Testis (tissue), 3 donors: ENCODE results near the gene ZHX3. TPM values are rescaled to one million over a fixed set of nuclear protein-coding genes. Genes with fewer than 3 reads are reported as not detected.
A peak's percentile ranks its signal among the peaks of the same experiment; 100 is the strongest.

Source experiments
- DNase-seq: peaks from one replicate; pipeline ENCODE4 v3.0.0-alpha.2; 2019
- H3K27ac ChIP-seq, 2 donors: fragments of 200-600 bp; sonication (generic); one replicate each; pipeline ENCODE4 v1.5.1; 2019
- H3K27me3 ChIP-seq: fragments of 200-600 bp; sonication (generic); one replicate; pipeline ENCODE4 v1.5.1; 2019
- H3K36me3 ChIP-seq: fragments of 200-600 bp; sonication (generic); one replicate; pipeline ENCODE4 v1.5.1; 2017; ENCODE audit warnings: low read depth; ENCODE audit errors: missing control alignments
- H3K4me1 ChIP-seq: fragments of 200-600 bp; sonication (generic); one replicate; pipeline ENCODE4 v1.5.1; 2019
- H3K4me3 ChIP-seq, 2 donors: fragments of 200-600 bp; sonication (generic); one replicate each; pipeline ENCODE4 v1.5.1; 2017 to 2019
- H3K9me3 ChIP-seq: fragments of 200-600 bp; sonication (generic); one replicate; pipeline ENCODE4 v1.5.1; 2017
- POLR2A ChIP-seq: fragments of 450-650 bp; IDR thresholded peaks from one replicate; pipeline ENCODE4 v1.6.1; 2017; ENCODE audit warnings: antibody characterized with exemption, mild to moderate bottlenecking, moderate library complexity
- WGBS, 2 donors: methylation state at CpG; one replicate each; pipeline ENCODE4 v1.1.5; 2018; 5-methylcytosine and 5-hydroxymethylcytosine counted together
- intact Hi-C: fragments of 100-400 bp; cut with DNase I; formaldehyde crosslinking; loops from one replicate; pipeline ENCODE4 v1.15.1; 2023; ENCODE audit warnings: low total_unique reads
- polyA plus RNA-seq: library from polyadenylated mRNA; stranded (reverse); fragments of 350-450 nt; fragmentation: Illumina TruSeq; extraction: RNeasy Lipid Tissue Mini Kit (QIAGEN cat#74804); gene quantifications from one replicate; pipeline ENCODE4 v1.2.3, GENCODE V29; 2014; ENCODE audit warnings: low read depth, low replicate concordance; ENCODE audit not compliant: insufficient read depth
- total RNA-seq, 2 donors: library from RNA; depleted of rRNA; stranded (reverse); fragments of >200 nt; gene quantifications; one replicate each; pipeline ENCODE4 v1.2.3, GENCODE V29; 2016
- TF ChIP-seq, protein P1 (sequence below), 3 experiments: fragments of 450-650 bp in 2 of 3; fragments of 200-600 bp in 1 of 3; sonication (generic) in 1 of 3; IDR thresholded peaks; one replicate each; pipeline ENCODE4 v1.5.1; 2016 to 2019; ENCODE audit warnings: antibody characterized with exemption in 3 of 3, mild to moderate bottlenecking in 2 of 3, moderate library complexity in 1 of 3

ZHX3 gene
- total and polyA plus RNA-seq, 3 donors from 2014 or later = 35.1 to 103 (median 55.7) TPM

GRCh38 chr20:41361757-41362747 is 44.5 kb upstream of the ZHX3 start:
- intact Hi-C loops = no loop called here
- Histone ChIP-seq H3K4me1 (peaks cover 11% of the 10 kb centered on the region), H3K4me3 (no peak overlapping the region), H3K9me3 (no peaks in the 10 kb centered on the region), H3K27me3 (no peaks in the 10 kb centered on the region), H3K27ac (no peak overlapping the region), H3K36me3 (no peaks in the 10 kb centered on the region)
- no peak for DNase-seq
- TF ChIP-seq, protein P1, sequence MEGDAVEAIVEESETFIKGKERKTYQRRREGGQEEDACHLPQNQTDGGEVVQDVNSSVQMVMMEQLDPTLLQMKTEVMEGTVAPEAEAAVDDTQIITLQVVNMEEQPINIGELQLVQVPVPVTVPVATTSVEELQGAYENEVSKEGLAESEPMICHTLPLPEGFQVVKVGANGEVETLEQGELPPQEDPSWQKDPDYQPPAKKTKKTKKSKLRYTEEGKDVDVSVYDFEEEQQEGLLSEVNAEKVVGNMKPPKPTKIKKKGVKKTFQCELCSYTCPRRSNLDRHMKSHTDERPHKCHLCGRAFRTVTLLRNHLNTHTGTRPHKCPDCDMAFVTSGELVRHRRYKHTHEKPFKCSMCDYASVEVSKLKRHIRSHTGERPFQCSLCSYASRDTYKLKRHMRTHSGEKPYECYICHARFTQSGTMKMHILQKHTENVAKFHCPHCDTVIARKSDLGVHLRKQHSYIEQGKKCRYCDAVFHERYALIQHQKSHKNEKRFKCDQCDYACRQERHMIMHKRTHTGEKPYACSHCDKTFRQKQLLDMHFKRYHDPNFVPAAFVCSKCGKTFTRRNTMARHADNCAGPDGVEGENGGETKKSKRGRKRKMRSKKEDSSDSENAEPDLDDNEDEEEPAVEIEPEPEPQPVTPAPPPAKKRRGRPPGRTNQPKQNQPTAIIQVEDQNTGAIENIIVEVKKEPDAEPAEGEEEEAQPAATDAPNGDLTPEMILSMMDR (IDR thresholded peaks at IDR 0.05) = no peak
- TF ChIP-seq POLR2A = no peak
- WGBS, 2 donors = 75% methylated on average over 21 to 45 of the region's 45 CpGs

GRCh38 chr20:41360831-41361756 is 43.6 kb upstream of the ZHX3 start:
- peaks cover 11% of the 10 kb centered on the region for H3K4me1 ChIP-seq
- H3K4me3 ChIP-seq = no peak overlapping the region
- TF ChIP-seq, protein P1 (IDR thresholded peaks at IDR 0.05) = no peak
- no peak for TF ChIP-seq POLR2A
- H3K9me3 ChIP-seq = no peaks in the 10 kb centered on the region
- 83 to 86% methylated on average over 7 to 17 of the region's 22 CpGs for WGBS, 2 donors
- no peak overlapping the region for H3K27ac ChIP-seq
- no peaks in the 10 kb centered on the region for H3K27me3 ChIP-seq
- H3K36me3 ChIP-seq = no peaks in the 10 kb centered on the region
- DNase-seq = no peak
- intact Hi-C loops = no loop called here

GRCh38 chr20:41359541-41360011 is 42.0 kb upstream of the ZHX3 start:
- H3K27me3 ChIP-seq = no peaks in the 10 kb centered on the region
- no peak for DNase-seq
- H3K4me3 ChIP-seq = no peak overlapping the region
- no peaks in the 10 kb centered on the region for H3K36me3 ChIP-seq
- H3K9me3 ChIP-seq = no peaks in the 10 kb centered on the region
- peaks cover 6% of the 10 kb centered on the region for H3K4me1 ChIP-seq
- intact Hi-C loops = no loop called here
- WGBS, 2 donors = 74 to 79% methylated on average over 3 to 9 of the region's 9 CpGs
- peak overlapping the region in 1 of 2 donors; percentile 30 for H3K27ac ChIP-seq
- no peak for TF ChIP-seq POLR2A
- TF ChIP-seq, protein P1 (IDR thresholded peaks at IDR 0.05) = no peak

DNA sequence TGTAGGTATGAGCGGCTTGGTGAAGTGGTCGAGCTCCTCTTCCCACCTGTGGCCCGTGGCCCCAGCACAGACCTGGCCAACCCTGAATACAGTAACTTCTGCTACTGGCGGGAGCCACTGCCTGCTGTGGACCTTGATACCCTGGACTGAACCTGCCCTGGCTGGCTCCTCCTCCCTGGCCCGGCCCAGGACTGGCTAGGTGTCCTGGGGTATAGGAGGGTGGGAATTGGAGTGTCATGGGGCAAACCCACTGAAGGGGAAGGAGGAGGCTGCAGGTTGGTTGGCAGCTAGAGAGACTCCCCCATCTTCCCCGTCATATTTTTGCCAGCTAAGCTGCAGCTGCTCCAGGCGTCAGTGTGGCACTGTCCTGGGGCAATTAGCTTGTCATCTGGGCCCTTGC is 41.2 kb upstream of the ZHX3 start:
- no peak overlapping the region for H3K27ac ChIP-seq
- no peak overlapping the region for H3K4me3 ChIP-seq
- intact Hi-C loops = no loop called here
- no peaks in the 10 kb centered on the region for H3K36me3 ChIP-seq
- TF ChIP-seq, protein P1 (IDR thresholded peaks at IDR 0.05) = no peak
- no peak for TF ChIP-seq POLR2A
- H3K9me3 ChIP-seq = no peaks in the 10 kb centered on the region
- WGBS, 2 donors = 72 to 90% methylated on average over 3 to 7 of the region's 7 CpGs
- peaks cover 6% of the 10 kb centered on the region for H3K4me1 ChIP-seq
- no peak for DNase-seq
- H3K27me3 ChIP-seq = no peaks in the 10 kb centered on the region
